Stomach (tissue), 9 donors: ENCODE data around the gene ERFL. TPM values are rescaled to one million over a fixed set of nuclear protein-coding genes. Genes with fewer than 3 reads are reported as not detected.
A peak's percentile ranks its signal among the peaks of the same experiment; 100 is the strongest.

Source experiments
- DNase-seq, 2 donors: peaks; one replicate each; pipeline versions ENCODE4 v3.0.0 to v3.0.0-alpha.2; 2013 to 2019
- H3K27ac ChIP-seq, 5 donors: fragments of 200-600 bp in 4 of 5; sonication (generic) in 4 of 5; one replicate each; pipeline ENCODE4 v1.5.1; 2013 to 2019; ENCODE audit warnings: mild to moderate bottlenecking in 1 of 5, moderate library complexity in 1 of 5
- H3K27me3 ChIP-seq, 3 donors: fragments of 200-600 bp; sonication (generic); one replicate each; pipeline ENCODE4 v1.5.1; 2017 to 2019; ENCODE audit warnings: mixed run types in 1 of 3
- H3K36me3 ChIP-seq, 4 donors: fragments of 200-600 bp; sonication (generic); 1 replicate in 3 of 4; 2 replicates in 1 of 4; pipeline ENCODE4 v1.5.1; 2016 to 2019
- H3K4me1 ChIP-seq, 4 donors: fragments of 200-600 bp; sonication (generic); one replicate each; pipeline ENCODE4 v1.5.1; 2016 to 2019
- H3K4me3 ChIP-seq, 4 donors: fragments of 200-600 bp; sonication (generic) in 3 of 4; one replicate each; pipeline ENCODE4 v1.5.1; 2016 to 2019; ENCODE audit warnings: mild to moderate bottlenecking in 1 of 4
- H3K9me3 ChIP-seq, 4 donors: fragments of 200-600 bp; sonication (generic); one replicate each; pipeline ENCODE4 v1.5.1; 2016 to 2019
- CTCF ChIP-seq, 7 experiments: fragments of 450-650 bp in 4 of 7; fragments of 200-600 bp in 3 of 7; sonication (generic) in 3 of 7; IDR thresholded peaks; one replicate each; pipeline ENCODE4 v1.5.1; 2016 to 2019; ENCODE audit warnings: antibody characterized with exemption in 7 of 7, control low read depth in 2 of 7, mild to moderate bottlenecking in 1 of 7
- EP300 ChIP-seq: sonication (generic); formaldehyde crosslinking; IDR thresholded peaks from one replicate; pipeline ENCODE4 v1.6.1; 2017; ENCODE audit warnings: antibody characterized with exemption
- POLR2A ChIP-seq, 4 donors: fragments of 450-650 bp; IDR thresholded peaks; one replicate each; pipeline ENCODE4 v1.6.1; 2016; ENCODE audit warnings: antibody characterized with exemption in 4 of 4, control low read depth in 2 of 4, mild to moderate bottlenecking in 1 of 4, moderate library complexity in 1 of 4
- POLR2AphosphoS5 ChIP-seq, 3 donors: sonication (generic); formaldehyde crosslinking; IDR thresholded peaks; one replicate each; pipeline ENCODE4 v1.6.1; 2016; ENCODE audit warnings: antibody characterized with exemption in 3 of 3
- WGBS, 5 donors: extraction: QIAGEN DNeasy Blood & Tissue Kit in 3 of 5; methylation state at CpG; one replicate each; pipeline versions ENCODE4 v1.1.5 to v1.1.7; 2013 to 2018; 5-methylcytosine and 5-hydroxymethylcytosine counted together
- intact Hi-C: fragments of 100-400 bp; cut with DNase I; formaldehyde crosslinking; loops from one replicate; pipeline ENCODE4 v1.15.1; 2023; ENCODE audit warnings: low total_unique reads
- polyA plus RNA-seq, 3 donors: library from polyadenylated mRNA; stranded (reverse); fragments of 200-250 nt; gene quantifications; one replicate each; pipeline ENCODE4 v1.2.3, GENCODE V29; 2013
- total RNA-seq, 5 donors: library from RNA; depleted of rRNA; stranded (reverse); fragments of >200 nt; gene quantifications; one replicate each; pipeline versions ENCODE4 v1.1.0 to v1.2.3, GENCODE V29; 2014 to 2016
- donor health status: healthy with polysubstance abuse.
- donor health status: Bipolar disorder and iron deficiency.
- donor health status: healthy.

The ERFL gene
- total and polyA plus RNA-seq, 8 donors = 0.25 TPM; not detected in 7

GRCh38 chr19:41868120-41868988 lies 59.9 kb downstream of the ERFL start:
- Histone ChIP-seq H3K4me1 (peaks cover 7 to 95% (median 69%) of the 10 kb centered on the region in 4 donors), H3K27ac (peak overlapping the region in 2 of 5 donors; percentile 20 to 36), H3K9me3 (no peaks in the 10 kb centered on the region), H3K36me3 (peaks cover 64 to 93% (median 92%) of the 10 kb centered on the region in 4 donors), H3K4me3 (no peak overlapping the region), H3K27me3 (no peaks in the 10 kb centered on the region)
- intact Hi-C loops = no loop called here
- whole genome bisulfite sequencing, 5 donors = 41 to 50% (median 46%) methylated on average over 7 to 10 of the region's 10 CpGs
- peak in 1 of 2 donors; percentile 46 for DNase-seq
- TF ChIP-seq POLR2AphosphoS5 (IDR thresholded peaks at IDR 0.05) = no peak
- no peak for TF ChIP-seq POLR2A (IDR thresholded peaks at IDR 0.05)
- no peak for TF ChIP-seq EP300
- TF ChIP-seq CTCF (IDR thresholded peaks at IDR 0.05) = no peak

- Histone ChIP-seq H3K27ac (no peak overlapping the region), H3K36me3 (peaks cover 77 to 100% (median 98%) of the 10 kb centered on the region in 4 donors), H3K4me3 (peak overlapping the region in 1 of 4 donors; percentile 6), H3K9me3 (no peaks in the 10 kb centered on the region), H3K27me3 (no peaks in the 10 kb centered on the region), H3K4me1 (peaks cover 19 to 96% (median 80%) of the 10 kb centered on the region in 4 donors)
- no peak for TF ChIP-seq CTCF (IDR thresholded peaks at IDR 0.05)
- TF ChIP-seq POLR2AphosphoS5 (IDR thresholded peaks at IDR 0.05) = no peak
- no peak for TF ChIP-seq POLR2A (IDR thresholded peaks at IDR 0.05)
- no peak for TF ChIP-seq EP300
- no peak for DNase-seq
- WGBS, 5 donors = 87 to 92% (median 90%) methylated on average over 3 of the region's 3 CpGs
- intact Hi-C loops = no loop called here
Observed at GRCh38 chr19:41866284-41866683, 62.0 kb downstream of the ERFL start.

GRCh38 chr19:41864374-41864773 lies 63.9 kb downstream of the ERFL start:
- peaks cover 62 to 86% (median 82%) of the 10 kb centered on the region in 4 donors for H3K36me3 ChIP-seq
- H3K4me1 ChIP-seq = peaks cover 24 to 88% (median 83%) of the 10 kb centered on the region in 4 donors
- no peaks in the 10 kb centered on the region for H3K27me3 ChIP-seq
- no peak overlapping the region for H3K27ac ChIP-seq
- no peak for DNase-seq
- intact Hi-C loops = no loop called here
- 65 to 86% (median 79%) methylated on average over 5 of the region's 5 CpGs for WGBS, 5 donors
- H3K9me3 ChIP-seq = no peaks in the 10 kb centered on the region
- H3K4me3 ChIP-seq = no peak overlapping the region
- TF ChIP-seq POLR2A (IDR thresholded peaks at IDR 0.05) = no peak

GRCh38 chr19:41863209-41863931 lies 64.9 kb downstream of the ERFL start:
- peaks cover 54 to 76% (median 72%) of the 10 kb centered on the region in 4 donors for H3K36me3 ChIP-seq
- no peaks in the 10 kb centered on the region for H3K9me3 ChIP-seq
- peak overlapping the region in 1 of 4 donors; percentile 78 for H3K4me3 ChIP-seq
- 76 to 82% (median 78%) methylated on average over 11 of the region's 11 CpGs for WGBS, 5 donors
- peak overlapping the region in 1 of 5 donors; percentile 7 for H3K27ac ChIP-seq
- H3K4me1 ChIP-seq = peaks cover 27 to 86% (median 83%) of the 10 kb centered on the region in 4 donors
- no peak for DNase-seq
- H3K27me3 ChIP-seq = no peaks in the 10 kb centered on the region
- TF ChIP-seq CTCF (IDR thresholded peaks at IDR 0.05) = no peak
- no peak for TF ChIP-seq POLR2A (IDR thresholded peaks at IDR 0.05)
- TF ChIP-seq POLR2AphosphoS5 (IDR thresholded peaks at IDR 0.05) = no peak
- no peak for TF ChIP-seq EP300
- intact Hi-C loops = no loop called here
